OCI-LY3 (cell line): ENCODE results near the gene MCOLN2.

Source experiments
- H2AFZ ChIP-seq: fragments of 200-600, 300-600 bp; shearing (Covaris generic); 2 replicates; pipeline ENCODE4 v1.6.0; 2014; ENCODE audit warnings: antibody characterized with exemption, low read depth, low read length
- H3K27ac ChIP-seq: fragments of 200-600, 300-600 bp; sonication (generic); 2 replicates; pipeline ENCODE4 v1.5.1; 2014; ENCODE audit warnings: mild to moderate bottlenecking, low read length, moderate library complexity, mixed read lengths
- H3K27me3 ChIP-seq: fragments of 200-600, 300-600 bp; sonication (generic); 2 replicates; pipeline ENCODE4 v1.6.1; 2014; ENCODE audit warnings: low read depth, low read length, mixed read lengths
- H3K36me3 ChIP-seq: fragments of 200-600, 300-600 bp; sonication (generic); replicated peaks from 2 replicates; pipeline ENCODE3; 2014; ENCODE audit warnings: low read depth, low read length, mixed read lengths
- H3K4me1 ChIP-seq: fragments of 300-600, 200-600 bp; sonication (generic); 2 replicates; pipeline ENCODE4 v1.6.1; 2014; ENCODE audit warnings: low read length, mixed read lengths
- H3K4me2 ChIP-seq: fragments of 200-600, 300-600 bp; sonication (generic); 2 replicates; pipeline ENCODE4 v1.6.1; 2014; ENCODE audit warnings: low read length, mixed read lengths
- H3K4me3 ChIP-seq: fragments of 300-600, 200-600 bp; sonication (generic); 2 replicates; pipeline ENCODE4 v1.5.1; 2014; ENCODE audit warnings: antibody characterized with exemption, mild to moderate bottlenecking, low read length, moderate library complexity
- H3K79me2 ChIP-seq: fragments of 300-600, 200-600 bp; shearing (Covaris generic); 2 replicates; pipeline ENCODE4 v1.6.1; 2014; ENCODE audit warnings: mild to moderate bottlenecking, low read length, mixed read lengths
- H3K9ac ChIP-seq: fragments of 300-600, 200-600 bp; shearing (Covaris generic); 2 replicates; pipeline ENCODE4 v1.6.0; 2014; ENCODE audit warnings: mild to moderate bottlenecking, low read length, moderate library complexity
- H3K9me3 ChIP-seq: fragments of 200-600, 300-600 bp; shearing (Covaris generic); 2 replicates; pipeline ENCODE4 v1.6.1; 2014; ENCODE audit warnings: low read length, mixed read lengths; ENCODE audit not compliant: insufficient read depth
- H4K20me1 ChIP-seq: fragments of 200-600, 300-600 bp; sonication (generic); 2 replicates; pipeline ENCODE4 v1.6.1; 2016; ENCODE audit warnings: low read length, mixed read lengths; ENCODE audit not compliant: insufficient read depth
- CTCF ChIP-seq: fragments of 200-600, 300-600 bp; sonication (generic); IDR thresholded peaks from 2 replicates; pipeline ENCODE4 v1.5.1; 2014; ENCODE audit warnings: antibody characterized with exemption, low read length, low read depth
- EZH2phosphoT487 ChIP-seq: fragments of 200-600 bp; shearing (Covaris generic); IDR thresholded peaks from 2 replicates; pipeline ENCODE4 v1.6.1; 2018; ENCODE audit warnings: antibody characterized with exemption, mixed run types, low read depth

MCOLN2 gene

DNA sequence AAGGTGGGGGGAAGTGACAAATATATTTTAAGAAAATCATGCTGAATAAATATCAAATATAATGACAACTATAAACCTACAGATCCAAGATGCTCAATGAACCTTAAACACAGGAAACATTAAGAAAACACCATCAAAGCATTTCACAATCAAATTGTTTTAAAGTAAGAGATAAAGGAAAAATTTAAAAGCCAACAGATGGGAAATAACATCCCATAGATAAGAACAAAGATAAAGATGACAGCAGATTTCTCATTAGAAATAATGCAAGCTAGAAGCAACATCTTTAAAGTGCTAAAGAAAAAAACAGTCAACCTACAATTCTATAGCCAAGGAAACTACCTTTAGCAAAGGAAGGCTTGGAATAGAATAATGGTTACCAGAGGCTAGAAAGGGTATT, 33.6 kb upstream of the MCOLN2 start:
- Histone ChIP-seq H3K79me2 (no peaks in the 10 kb centered on the region), H2AFZ (no peak overlapping the region), H3K36me3 (no peaks in the 10 kb centered on the region), H3K9ac (no peak overlapping the region), H3K4me3 (no peak overlapping the region), H3K4me2 (no peak overlapping the region), H3K9me3 (no peaks in the 10 kb centered on the region), H3K27me3 (no peaks in the 10 kb centered on the region), H3K27ac (no peak overlapping the region), H4K20me1 (no peaks in the 10 kb centered on the region), H3K4me1 (peaks cover 12% of the 10 kb centered on the region)
- TF ChIP-seq EZH2phosphoT487 (no peak), CTCF (no peak)

GRCh38 chr1:85028151-85028550, 31.2 kb upstream of the MCOLN2 start:
- H3K79me2 ChIP-seq: no peaks in the 10 kb centered on the region
- no peak overlapping the region for H3K9ac ChIP-seq
- H4K20me1 ChIP-seq: no peaks in the 10 kb centered on the region
- no peak overlapping the region for H3K4me3 ChIP-seq
- TF ChIP-seq EZH2phosphoT487 (no peak), CTCF (no peak)
- H3K4me1 ChIP-seq: peaks cover 12% of the 10 kb centered on the region
- H3K9me3 ChIP-seq: no peaks in the 10 kb centered on the region
- H3K36me3 ChIP-seq: no peaks in the 10 kb centered on the region
- H3K27ac ChIP-seq: no peak overlapping the region
- no peak overlapping the region for H3K4me2 ChIP-seq
- no peak overlapping the region for H2AFZ ChIP-seq
- no peaks in the 10 kb centered on the region for H3K27me3 ChIP-seq

GRCh38 chr1:85027242-85027983, 30.5 kb upstream of the MCOLN2 start:
- Histone ChIP-seq H3K27ac (peak overlapping the region; percentile 11; the same call in 1 of the 2 replicates), H4K20me1 (no peaks in the 10 kb centered on the region), H3K9me3 (no peaks in the 10 kb centered on the region), H2AFZ (peak overlapping the region; percentile 79), H3K79me2 (no peaks in the 10 kb centered on the region), H3K4me1 (peaks cover 8% of the 10 kb centered on the region), H3K4me3 (peak overlapping the region; percentile 68), H3K9ac (peak overlapping the region; percentile 42), H3K27me3 (no peaks in the 10 kb centered on the region), H3K36me3 (no peaks in the 10 kb centered on the region), H3K4me2 (peak overlapping the region; percentile 93)
- TF ChIP-seq CTCF (peak; percentile 56), EZH2phosphoT487 (no peak)

GRCh38 chr1:85025940-85026339, 29.0 kb upstream of the MCOLN2 start:
- Histone ChIP-seq H3K4me3 (no peak overlapping the region), H3K27me3 (no peaks in the 10 kb centered on the region), H2AFZ (no peak overlapping the region), H3K79me2 (no peaks in the 10 kb centered on the region), H3K4me1 (peaks cover 8% of the 10 kb centered on the region), H3K4me2 (no peak overlapping the region), H3K27ac (no peak overlapping the region), H3K9ac (no peak overlapping the region), H4K20me1 (no peaks in the 10 kb centered on the region), H3K9me3 (no peaks in the 10 kb centered on the region), H3K36me3 (no peaks in the 10 kb centered on the region)
- TF ChIP-seq EZH2phosphoT487 (no peak), CTCF (no peak)
